ENCODE measurements around the gene KLC1.
"Not testable (repeated sequence)": the region's sequence is repeated elsewhere in the genome, so short reads cannot be mapped to it uniquely, and the experiment has no call there.

Gene KLC1

DNA sequence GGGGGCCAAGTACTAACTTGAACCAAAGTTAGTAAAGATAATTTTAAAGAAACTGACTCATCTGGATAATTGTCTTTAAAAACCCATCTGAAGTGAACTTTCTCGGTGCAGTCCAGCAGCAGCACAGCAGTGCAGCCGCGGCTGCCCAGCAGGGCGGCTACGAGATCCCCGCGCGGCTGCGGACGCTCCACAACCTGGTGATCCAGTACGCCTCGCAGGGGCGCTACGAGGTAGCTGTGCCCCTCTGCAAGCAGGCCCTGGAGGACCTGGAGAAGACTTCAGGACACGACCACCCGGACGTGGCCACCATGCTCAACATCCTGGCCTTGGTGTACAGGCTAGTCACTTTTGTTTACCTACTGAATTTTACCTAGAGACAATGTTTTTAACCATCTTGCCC lies 33.6 kb downstream of the KLC1 start:
- DNase-seq: no peak

DNA sequence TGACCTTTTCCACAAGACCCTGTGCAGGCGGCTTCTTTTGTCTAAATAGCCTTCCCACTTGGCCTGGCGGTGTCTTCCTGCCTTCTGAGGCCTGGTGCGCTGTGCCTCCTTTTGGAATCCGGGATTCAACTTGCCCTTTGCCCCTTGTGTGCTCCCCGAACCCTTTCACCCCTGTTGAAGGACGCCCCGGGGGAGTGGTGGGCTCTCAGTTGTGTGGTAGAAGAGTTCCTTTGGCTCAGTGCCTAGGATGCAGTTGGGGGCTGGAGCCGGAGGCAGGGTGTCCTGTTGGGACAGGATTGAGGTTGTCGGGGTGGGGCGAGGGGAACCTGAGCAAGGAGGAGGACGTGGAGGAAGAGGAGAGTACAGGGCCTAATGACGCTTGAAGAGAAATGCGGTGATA lies 34.5 kb downstream of the KLC1 start:
- no peak for DNase-seq

DNA sequence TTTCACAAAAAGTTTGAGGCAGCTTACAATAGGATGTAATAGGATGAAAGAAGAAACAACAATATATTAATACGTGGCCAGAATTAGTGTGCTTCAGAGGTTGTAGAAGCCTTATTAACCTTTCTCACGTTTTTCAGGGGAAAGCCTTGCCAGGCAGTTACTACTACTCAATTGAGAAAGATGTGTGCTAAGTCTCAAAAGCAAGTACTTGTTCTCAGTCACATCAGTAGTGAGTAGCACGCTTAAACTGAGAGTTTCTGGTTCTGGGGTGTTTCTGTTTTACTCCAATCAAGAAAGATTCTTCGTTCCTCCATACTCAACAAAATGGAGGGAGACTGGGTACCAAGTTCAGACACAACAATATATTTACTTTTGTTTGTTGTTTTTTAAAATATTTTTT lies 38.7 kb downstream of the KLC1 start:
- no peak for DNase-seq

DNA sequence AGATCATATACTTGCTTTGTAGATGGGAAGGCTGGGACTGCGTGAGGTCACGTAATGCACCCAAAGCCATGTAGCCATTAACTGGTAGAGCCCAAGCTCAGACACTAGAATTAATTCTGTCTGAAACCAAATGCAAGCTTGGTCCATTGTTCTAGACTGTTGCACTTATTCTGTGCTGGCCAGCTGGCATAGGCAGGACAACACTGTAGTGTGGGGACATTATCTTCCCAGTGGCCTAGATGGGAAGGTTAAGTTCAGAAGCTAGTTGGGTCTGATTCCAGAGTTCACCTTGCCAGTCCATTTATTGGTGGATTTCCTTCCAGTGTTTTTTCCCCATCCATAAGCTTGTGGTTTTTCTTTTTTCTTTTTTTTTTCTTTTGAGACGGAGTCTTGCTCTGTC lies 39.1 kb downstream of the KLC1 start:
- no peak for DNase-seq

DNA sequence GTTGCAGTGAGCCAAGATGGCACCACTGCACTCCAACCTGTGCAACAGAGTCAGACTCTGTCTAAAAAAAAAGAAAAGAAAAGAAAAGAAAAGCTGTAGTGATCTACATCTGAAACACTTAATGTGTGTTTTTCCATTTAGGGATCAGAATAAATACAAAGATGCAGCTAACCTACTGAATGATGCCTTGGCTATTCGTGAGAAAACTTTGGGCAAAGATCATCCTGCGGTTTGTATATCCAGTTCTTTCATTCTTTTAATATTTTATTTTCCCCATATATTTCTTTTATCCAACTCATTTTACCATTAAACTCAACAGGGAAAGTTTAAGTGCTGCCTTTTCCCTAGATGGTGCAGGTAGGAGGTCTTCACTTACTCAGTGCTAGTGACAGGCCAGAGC lies 40.4 kb downstream of the KLC1 start:
- DNase-seq: no peak

DNA sequence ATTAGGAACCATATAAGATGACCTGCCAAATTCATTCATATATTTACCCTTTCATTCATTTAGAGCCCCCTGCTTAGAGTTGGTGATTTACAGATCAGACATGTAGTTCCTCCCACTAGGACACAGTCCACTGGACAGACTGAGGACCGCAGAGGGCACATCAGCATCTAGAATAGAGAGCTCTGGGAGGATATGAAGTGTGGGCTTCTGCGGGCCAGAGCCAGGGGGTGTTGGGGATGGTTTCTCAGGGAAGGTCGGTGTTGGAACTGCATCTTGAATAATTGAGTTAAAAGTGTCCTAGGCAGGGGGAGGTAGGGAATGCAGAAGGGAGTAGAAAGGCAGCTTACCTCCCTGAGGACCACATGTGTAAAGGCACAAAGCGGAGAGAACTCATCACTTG lies 42.9 kb downstream of the KLC1 start:
- no peak for DNase-seq

DNA sequence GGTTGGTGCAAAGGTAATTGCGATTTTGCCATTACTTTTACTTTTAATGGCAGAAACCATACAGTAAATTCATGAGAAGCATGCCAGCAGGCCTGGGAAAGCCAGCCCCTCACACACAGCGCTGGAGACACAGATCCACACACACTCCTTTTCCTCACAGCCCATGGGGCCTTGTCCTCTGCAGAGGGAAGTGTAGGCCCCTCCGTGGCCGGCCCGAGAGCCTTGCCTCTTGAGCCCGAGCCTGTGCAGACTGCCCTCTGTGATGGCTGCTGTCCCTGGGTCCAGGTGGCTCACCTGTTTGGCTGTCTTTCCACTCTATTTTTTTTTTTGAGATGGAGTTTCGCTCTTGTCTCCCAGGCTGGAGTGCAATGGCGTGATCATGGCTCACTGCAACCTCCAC lies 46.9 kb downstream of the KLC1 start:
- DNase-seq: no peak

DNA sequence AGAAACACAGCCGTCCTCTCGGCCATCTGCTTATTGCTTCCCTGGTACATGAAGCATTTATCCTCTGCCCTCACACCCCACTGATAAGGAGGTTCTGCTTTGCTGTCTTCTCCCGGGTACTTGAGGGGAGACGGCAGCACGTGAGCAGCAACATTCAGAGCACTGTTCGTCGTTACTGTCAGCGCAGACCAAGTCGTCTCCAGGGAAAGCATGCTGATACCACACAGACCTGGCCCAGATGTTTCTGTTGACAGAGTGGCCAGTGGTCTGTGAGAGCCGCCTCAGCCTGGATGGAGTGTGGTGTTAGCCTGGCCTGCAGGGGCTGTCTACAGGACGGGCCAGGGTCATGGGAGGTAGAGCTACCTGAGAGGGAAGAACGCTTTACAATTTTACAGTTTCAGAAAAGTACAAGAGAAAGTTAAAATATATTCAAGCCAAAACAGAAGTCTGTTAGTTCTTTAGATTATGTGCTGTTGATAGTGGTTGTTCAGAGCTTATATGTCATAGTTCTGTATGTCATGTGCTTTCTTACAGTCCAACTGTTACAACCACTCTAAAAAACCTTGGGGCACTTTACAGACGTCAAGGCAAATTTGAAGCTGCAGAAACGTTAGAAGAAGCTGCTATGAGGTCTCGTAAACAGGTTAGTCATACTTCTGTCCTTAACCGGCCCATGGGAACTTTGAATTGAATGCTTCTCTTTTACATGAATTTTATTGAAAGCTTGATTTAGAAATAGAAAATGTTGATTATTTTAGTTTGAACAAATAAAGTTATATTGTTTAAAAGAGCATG lies 48.1 kb downstream of the KLC1 start:
- no peak for DNase-seq

DNA sequence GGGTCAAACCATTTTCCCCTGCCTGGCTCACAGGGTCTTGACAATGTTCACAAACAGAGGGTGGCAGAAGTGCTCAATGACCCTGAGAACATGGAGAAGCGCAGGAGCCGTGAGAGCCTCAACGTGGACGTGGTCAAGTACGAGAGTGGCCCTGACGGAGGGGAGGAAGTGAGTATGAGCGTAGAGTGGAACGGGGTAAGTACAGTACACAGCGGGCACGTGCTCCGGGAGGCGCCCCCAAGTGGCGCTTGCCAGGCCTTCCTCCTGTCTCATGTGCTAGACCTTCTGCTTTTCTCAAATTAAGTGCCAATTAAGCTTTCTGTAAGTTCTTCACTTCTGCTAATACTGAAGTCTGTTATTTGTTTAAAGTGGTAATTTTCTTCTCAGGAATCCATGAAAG lies 50.3 kb downstream of the KLC1 start:
- DNase-seq: peak; percentile 38

DNA sequence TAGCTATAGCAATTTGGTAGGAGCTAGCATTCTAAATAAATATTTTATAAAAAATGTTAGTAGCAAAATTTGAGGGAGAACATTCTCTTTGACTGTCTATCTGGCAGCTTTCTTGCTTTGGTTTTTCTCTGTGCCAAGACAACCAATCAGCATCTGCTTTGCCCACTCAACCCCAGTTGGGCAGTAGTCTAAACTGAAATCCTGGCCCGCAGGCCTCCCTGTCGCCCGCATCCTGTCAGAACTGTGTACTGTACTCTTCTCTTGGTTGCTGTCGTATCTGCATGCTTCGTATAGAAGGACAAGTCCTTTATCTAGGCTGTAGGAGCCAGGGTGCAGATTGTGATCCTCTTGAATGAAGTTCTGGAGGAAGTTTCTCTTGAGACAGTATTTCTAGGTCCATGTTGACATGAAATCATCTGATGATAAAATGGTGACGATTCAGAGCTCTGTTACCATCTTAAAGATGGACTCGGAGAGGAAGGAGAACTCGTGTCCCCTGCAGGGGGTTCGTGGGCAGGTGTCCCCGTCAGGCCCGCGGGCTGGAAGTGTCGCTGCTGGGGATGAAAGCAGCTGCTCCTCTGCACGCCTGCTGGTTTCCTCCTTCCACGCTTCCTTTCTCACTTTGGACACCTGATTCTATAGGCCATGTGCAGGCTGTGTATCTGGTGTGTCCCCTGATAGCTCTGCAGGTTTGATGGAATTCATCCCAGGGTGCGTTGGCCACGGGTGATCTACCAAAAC lies 51.6 kb downstream of the KLC1 start:
- no peak for DNase-seq

DNA sequence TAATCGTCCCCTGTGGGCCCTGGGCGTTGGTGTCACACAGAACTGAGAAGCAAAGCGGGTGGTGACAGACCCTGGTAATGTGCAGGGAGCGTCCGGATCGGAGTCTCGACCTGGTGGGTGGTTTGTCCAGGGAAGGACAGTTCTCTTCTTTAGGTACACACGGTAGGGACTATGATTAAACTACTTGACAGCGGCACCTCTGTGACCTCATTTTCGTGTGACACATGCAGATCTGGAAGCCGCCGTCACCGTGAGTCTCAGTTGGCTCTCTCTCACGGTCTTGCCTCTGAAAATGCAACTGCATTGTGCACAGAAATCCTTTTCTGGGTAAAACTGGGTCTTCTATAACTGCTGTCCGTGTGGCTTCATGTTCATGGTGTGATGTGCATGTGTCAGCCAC lies 54.1 kb downstream of the KLC1 start:
- DNase-seq: no peak

DNA sequence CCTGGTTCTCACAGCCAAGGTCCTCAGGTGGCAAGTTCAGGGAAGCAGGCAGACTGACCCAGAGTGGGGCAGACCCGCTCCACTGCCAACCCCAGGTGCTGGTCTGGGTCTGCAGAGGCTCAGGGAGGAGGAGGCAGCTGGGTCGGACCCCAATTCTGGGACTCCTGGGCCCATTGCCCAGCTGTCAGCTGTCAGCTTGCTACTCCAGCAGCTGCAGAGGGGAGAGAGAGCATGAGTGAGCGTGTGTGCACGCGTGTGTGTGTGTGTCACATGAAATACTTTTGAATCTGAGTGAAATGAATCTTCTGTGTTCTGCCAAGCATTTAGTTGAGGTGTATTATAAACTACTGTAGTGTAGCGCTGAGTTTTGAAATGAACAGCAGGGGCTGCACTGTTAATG lies 55.5 kb downstream of the KLC1 start:
- DNase-seq: no peak

DNA sequence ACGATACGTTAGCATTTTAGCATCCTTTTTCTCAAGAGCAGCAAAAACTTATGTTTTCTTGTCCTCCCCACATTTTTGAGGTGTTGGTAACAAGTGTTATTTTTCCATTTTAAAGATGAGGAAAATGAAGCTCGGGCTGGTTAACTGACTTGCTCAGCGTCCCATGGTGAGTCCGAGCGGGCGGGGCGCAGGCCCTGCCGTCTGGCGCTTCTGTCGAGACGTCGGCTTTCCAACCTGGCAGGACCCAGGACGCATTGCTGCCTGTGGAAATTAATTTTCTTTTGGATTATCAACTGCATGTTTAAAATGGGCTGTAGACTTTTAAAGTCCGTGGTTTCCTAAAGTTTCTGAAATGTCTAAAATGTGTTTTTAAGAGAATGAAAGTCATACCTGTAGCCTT lies 55.9 kb downstream of the KLC1 start:
- no peak for DNase-seq

DNA sequence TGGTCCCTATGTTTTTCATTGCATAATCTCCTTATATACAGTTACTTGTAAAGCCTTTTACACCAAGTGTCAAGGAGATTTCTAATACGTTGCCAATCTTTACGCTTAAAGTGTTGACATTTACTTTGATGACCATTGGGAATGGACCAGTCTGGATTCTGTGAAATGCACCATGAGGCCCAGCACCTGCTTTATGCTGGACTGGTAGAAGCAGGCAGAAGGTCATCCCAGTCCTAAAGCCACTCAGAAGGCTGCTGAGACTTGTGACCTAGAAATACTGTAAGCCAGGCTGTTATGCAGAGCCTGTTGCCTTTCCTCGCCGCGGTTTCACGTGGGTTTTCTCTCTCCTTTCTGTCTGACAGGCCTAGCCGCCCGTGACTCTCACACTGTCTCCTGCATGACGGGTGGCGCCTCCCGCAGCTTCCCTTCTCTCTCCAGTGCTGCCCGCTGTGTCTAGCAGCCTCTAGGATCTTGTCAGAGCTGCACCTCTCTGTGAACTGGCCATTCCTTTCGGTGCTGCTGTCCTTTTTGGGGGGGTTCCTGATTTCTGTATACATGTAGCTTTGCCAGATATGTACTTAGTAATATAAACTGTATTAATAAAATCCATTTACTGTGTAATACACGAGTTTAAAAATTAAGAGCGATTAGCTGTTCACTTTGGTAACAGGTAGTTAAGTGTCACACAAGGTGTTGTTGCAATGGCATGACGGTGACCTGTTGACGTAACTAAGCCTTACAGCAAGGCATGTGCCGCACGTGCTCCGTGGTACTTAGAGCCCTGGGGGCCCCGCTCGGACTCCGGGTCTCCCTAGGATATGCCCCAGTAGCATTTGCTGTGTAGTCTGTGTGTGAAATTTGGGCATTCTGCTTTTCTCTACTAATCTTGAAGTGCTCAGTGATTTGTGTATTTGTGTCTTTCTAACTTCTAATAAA lies 56.5 kb downstream of the KLC1 start:
- DNase-seq: no peak

DNA sequence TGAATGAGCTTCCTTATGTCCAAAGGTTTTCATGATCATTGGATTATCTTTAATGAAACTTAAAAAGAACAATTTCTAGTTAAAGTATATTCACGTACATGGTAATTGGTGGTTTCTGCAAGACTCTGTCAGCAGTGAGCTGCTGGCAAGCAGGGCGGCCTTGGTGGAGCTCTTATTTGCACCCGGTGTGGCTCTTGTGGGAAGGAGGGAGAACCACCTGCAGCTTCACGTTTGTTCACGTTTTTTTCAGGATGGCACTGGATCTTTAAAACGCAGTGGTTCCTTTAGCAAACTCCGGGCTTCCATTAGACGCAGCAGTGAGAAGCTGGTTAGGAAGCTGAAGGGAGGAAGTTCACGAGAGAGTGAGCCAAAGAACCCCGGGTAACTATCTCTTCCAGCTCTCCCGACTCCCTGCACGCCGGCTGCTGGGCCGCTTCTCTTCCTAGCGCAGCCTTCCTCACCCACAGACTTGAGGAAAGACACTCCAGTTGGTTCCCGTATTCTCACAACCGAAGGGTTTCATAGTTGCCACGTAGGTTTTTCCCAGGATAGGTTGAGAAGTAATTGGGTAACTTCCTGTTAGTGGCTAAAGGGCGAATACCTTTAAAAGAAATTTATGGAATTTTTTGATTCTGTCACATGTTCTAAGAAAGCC lies 57.9 kb downstream of the KLC1 start:
- no peak for DNase-seq

DNA sequence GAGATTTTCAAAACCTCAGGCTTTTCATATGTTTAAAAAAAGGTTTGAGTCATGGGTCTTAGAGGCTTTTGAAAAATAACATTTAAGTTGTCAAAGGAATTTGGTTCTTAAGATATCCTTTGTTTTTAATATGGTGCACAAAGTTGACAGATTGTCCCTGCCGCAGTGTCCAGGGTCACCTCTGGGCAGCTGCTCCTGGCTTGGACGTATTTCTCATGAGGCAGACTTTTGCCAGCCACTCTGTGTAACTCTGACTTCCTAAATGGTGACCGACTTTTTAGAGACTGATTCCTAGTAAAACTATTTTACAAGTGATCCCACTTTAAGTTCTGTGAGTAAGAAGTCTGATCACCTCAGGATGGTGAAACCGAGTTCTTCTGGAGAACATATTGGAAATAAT lies 58.7 kb downstream of the KLC1 start:
- no peak for DNase-seq

DNA sequence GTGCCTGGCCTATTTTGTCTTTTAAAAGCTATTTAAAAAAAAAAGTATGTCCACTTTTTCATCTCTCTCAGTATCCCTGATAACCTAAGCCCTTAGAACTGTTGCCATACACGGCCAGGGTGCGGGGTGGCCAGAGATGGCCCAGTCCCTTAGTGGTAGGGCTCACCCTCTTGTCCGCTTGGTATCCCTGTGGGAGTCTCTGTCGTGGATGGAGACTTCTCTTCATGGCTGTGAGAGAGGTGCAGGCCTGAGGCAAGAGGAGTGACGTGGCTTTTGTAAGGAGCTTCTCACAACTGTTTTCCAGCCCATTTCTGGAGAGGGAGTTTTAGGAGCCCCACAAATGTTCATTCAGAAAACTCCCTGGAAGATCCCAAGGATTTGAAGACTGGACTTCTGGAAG lies 59.4 kb downstream of the KLC1 start:
- no peak for DNase-seq

DNA sequence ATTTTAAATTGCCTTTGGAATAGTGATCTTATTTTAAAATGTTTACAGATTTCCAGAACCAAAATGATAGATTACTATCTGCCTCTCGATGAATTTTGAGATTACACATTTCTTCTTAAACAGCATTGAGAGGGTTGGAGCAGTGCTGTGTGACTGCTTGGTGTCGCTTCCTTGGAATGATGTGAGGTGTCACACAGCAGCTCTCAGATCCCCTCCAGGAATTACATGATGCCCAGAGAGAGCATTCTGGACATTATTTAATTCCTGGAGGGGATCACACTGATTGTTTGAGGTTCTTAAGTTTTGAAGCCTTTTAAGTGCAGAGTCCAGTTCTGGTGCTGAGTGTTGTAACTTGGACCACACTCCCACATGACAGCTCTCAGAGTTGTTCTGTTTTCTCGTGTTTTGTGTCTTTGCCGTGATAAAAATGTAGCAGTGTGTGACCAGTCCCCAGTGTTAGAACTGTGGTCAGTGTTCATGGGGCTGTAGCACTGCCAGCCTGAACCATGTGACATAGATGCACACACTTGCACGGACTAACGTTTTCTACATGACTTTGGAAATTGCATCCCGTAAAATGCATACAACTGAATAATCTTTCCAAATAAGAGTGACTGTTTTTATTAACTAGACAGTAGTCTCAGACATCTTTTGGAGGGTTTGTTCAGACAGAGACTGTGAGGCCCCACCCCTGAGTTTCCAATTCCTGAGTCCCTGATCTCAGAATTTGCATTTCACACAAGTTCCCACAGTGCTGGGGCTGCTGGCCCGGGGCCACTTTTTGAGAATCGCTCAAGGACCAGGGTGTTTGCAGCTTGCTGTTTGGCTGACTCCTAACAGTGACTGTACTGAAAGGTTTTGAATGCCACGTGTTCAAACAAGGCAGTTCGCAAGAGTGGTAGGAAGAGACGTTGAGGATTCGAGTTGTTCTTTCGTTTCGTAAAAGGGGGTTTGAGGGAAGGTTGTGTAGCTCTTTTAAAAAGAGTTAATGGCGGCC lies 60.2 kb downstream of the KLC1 start:
- no peak for DNase-seq

DNA sequence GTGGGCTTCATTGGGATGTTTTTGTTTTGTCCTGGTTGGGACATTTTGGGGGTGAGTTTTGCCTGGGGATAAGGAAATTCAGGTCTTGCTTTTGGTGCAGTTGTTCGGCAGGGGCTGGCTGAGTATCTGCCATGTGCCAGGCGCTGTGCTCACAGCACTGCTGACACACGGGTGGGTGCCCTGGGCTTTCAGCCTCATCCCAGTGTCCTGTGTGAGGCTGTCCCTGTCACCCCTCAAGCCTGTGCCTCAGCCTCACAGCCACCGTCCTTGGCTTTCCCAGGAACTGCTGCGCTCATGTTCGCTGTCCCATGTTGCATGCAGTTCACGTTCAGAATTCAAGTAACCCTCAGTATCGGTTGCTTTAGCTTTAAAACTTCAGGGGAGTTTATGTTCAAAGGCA lies 61.3 kb downstream of the KLC1 start:
- DNase-seq: no peak

DNA sequence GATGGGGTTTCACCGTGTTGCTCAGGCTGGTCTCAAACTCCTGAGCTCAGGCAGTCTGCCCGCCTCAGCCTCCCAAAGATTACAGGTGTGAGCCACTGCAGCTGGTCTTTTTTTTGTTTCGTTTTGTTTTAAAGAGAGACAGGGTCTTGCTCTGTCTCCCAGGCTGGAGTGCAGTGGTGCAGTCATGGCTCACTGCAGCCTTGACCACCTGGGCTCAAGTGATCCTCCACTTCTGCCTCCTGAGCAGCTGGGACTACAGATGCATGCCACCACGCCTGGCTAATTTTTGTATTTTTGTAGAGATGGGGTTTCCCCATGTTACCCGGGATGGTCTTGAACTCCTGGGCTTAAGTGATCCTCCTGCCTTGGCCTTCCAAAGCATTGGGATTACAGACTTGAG lies 62.6 kb downstream of the KLC1 start:
- not testable (repeated sequence) for DNase-seq

DNA sequence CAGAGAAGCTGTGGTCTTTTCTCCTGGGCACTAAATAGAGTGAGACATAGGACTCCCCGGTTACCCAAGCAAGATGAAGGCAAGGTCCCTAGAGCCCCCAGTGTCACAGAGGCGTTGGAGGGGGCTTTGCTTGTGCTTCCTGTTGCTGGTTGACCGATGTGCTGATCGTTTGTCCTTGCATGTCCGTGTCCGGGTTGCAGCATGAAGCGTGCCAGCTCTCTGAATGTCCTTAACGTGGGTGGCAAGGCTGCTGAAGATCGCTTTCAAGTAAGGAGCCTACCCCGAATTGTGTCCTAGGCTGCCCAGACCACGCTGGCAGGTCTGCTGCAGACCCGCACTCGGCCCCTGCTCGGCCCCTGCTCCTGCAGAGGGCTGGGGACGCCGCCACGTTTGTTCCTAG lies 63.1 kb downstream of the KLC1 start:
- no peak for DNase-seq

DNA sequence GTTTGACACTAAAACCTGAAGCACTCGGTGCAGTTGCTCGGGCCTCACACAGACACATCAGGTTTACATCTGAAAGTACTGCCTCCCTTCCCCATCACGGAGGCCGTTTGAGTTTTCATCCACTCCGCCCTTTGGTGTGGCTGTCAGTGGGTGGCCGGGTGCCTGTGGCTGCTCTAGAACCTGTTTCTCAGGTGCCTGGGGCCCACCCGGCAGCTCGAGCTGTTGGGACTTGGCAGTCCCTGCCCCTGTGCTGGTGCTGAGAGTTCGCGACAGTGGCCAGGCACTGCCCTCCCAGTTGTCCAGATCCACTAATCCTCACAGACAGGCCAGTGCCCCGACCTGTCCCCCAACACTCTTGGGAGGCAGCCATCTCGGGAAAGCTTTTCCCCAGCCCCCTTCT lies 63.9 kb downstream of the KLC1 start:
- DNase-seq: no peak
